GM18507 (cell line): ENCODE results near the gene SELENOO.

Source experiments
- DNase-seq: peaks from one replicate; pipeline ENCODE4 v3.0.0; 2011; ENCODE audit warnings: low read depth; ENCODE audit not compliant: insufficient read length; ENCODE audit errors: extremely low spot score
- FAIRE-seq: peaks from 2 replicates; lab custom pipeline; 2011; peaks lifted over from hg19 to GRCh38; lab: Jason Lieb, UNC

SELENOO gene

GRCh38 chr22:50210378-50211139 lies 9.7 kb downstream of the SELENOO start:
- FAIRE-seq: no peak

GRCh38 chr22:50211147-50211546 lies 10.3 kb downstream of the SELENOO start:
- no peak for FAIRE-seq
- no peak for DNase-seq

More at GRCh38 chr22:50210378-50211139, 9.7 kb downstream of the SELENOO start:
- DNase-seq: no peak

DNA sequence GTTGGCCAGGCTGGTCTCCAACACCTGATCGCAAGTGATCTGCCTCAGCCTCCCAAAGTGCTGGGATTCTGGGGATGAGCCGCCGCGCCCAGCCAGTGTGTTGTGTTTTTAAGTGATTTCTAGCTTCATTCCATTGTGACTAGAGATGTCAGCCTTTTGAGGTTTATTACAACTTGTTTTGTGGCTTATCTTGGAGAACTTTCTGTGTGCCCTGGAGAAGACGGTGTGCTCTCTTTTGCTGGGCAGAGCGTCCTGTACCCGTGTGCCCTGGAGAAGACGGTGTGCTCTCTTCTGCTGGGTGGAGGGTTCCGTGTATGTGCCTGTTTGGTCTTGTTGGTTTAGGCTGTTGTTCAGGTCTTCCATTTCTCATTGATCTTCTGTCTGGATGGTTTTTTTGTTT lies 12.5 kb downstream of the SELENOO start:
- FAIRE-seq (no peak), DNase-seq (no peak)

DNA sequence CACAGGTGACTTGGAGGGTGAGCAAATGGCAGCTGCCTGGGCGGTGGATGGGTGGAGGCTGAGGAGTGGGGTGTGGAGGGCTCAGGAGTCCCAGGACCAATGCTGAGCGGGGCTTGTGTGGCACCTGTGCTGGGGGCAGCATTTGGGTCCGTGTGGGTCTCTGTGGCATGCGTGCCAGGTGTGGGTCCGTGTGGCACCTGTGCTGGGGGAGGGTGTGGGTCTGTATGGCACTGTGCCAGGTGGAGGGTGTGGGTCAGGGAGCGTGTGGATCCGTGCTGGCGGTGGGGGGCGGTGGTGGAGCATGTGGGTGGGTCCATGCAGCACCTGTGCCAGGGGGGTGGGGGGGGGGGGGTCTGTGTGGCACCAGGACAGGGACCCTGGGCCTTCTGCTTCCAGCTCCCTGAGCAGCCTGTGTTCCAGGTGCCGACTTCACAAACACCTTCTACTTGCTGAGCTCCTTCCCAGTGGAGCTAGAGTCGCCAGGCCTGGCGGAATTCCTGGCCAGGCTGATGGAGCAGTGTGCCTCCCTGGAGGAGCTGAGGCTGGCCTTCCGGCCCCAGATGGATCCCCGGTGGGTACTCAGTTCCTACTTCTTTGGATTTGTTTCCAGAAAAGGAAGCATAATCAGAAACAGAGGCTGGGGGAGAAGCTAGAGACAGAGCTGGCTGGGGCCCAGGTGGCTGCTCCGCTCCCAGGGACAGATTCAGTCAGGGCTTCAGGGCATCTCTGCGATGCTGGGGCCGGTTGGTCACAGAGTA lies 14.7 kb downstream of the SELENOO start:
- DNase-seq (no peak), FAIRE-seq (no peak)

DNA sequence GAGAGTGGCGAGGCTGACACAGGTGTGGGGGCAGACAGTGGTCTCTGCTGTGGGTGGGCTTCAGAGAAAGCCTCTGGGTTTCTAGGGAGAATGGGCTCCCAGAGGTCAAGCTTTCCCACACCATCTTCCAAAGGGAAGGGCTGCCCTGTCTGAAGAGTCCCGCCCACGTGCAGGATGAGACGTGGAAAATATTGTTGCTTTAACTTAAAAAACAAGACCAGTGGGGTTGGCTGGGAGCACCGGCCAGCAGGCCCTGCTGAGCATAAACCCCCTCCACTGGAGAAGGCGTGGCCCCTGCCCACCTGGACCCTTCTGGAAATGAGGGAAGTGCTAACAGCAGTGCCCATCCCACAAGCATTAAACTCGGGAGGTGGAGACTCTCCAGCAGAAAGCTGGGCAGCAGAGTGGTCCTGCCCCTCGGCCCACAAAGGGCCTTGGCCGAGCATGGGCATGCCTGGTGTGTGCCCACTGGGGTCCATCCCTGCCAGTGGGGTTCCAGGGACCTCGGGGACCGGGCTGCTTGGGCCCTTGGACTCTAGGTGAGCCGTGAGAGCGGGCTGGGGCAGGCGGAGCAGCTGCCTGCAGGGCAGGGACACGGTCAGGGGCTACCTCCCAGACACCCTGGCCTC lies 15.4 kb downstream of the SELENOO start:
- FAIRE-seq (no peak), DNase-seq (no peak)

GRCh38 chr22:50216684-50217520 lies 16.1 kb downstream of the SELENOO start:
- DNase-seq: no peak
- FAIRE-seq: no peak

- FAIRE-seq (no peak), DNase-seq (no peak)
Measured at GRCh38 chr22:50217543-50218152, 16.8 kb downstream of the SELENOO start.

GRCh38 chr22:50218153-50218995 lies 17.6 kb downstream of the SELENOO start:
- no peak for FAIRE-seq
- no peak for DNase-seq

- DNase-seq: no peak
- FAIRE-seq: no peak
Measured at GRCh38 chr22:50218996-50219727, 18.4 kb downstream of the SELENOO start.

DNA sequence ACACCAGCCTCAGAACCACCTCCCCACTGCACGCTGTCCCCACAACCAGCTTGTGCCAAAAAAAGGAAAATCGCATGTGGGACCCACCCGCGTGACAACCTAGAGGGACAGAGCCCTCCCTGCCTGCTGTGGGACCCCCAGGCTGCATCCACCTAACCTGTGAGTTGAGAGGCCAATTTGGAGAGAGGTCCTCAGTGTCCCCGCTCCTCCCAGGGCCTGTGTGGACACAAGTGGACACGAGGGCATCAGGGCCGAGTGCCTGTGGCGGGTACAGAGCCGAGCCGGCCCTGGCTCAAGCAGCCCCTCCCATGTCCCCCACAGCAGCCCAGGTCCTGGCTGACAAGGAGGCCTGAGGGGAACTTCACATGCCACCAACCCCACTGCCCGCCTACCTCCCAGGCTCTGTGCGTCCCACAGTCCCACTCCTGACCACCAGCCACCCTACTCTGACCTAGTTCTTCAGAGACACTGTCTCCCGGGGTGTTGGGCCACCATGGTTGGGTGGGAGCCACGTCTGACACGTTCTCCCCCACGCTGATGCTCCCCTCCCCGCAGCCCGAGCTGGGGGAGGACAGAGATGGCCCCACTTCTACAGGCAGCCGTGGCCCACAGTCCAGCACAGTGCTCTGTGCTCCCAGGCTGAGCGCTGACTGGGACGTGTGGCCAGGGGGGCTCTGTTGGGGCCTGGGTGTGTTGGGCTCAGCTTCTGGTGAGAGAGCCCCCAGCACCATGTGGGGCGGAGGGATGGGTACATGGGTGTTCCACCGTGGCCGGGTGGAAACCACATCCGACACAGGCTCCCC lies 19.2 kb downstream of the SELENOO start:
- no peak for FAIRE-seq
- no peak for DNase-seq

DNA sequence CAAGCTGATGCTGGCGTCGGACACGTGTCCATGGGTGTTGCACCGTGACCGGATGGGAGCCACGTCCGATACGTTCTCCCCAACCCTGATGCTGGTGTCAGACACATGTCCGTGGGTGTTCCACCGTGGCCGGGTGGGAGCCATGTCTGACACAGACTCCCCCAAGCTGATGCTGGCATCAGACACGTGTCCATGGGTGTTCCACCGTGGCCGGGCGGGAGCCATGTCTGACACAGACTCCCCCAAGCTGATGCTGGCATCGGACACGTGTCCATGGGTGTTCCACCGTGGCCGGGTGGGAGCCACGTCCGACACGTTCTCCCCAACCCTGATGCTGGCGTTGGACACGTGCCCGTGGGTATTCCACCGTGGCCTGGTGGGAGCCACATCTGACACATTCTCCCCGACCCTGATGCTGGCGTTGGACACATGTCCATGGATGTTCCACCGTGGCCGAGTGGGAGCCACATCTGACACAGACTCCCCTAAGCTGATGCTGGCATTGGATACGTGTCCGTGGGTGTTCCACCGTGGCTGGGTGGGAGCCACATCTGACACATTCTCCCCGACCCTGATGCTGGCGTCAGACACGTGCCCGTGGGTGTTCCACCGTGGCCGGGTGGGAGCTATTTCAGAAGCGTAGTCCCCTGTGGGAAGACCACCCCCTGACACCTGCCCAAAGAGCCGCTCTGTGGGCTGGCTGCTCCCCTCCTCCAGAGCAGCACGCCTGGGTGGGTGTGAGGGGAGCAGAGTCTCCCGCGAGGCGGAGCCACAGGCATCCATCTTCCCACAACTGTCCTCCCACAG lies 20.0 kb downstream of the SELENOO start:
- DNase-seq: no peak
- FAIRE-seq: no peak

- no peak for FAIRE-seq
- no peak for DNase-seq
Measured at GRCh38 chr22:50221410-50222300, 20.8 kb downstream of the SELENOO start.

DNA sequence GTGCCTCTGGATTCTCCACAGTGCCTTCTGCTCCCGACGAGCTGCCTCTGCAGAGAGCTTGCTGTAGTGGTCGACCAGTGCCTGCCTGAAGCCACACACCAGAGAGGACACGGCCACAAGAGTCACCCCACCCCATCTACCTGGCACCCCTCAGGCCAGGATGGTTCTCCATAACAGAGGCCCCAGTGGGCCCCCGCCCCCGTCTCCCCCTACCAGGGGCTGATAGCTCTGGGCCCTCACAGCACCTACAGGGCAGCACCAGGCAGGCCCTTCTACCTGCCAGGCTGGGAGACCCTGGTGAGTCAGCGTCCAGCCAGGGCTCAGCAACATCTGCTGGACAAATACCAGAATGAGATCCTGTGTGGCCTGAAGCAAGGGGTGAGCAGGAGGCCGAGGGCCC lies 21.7 kb downstream of the SELENOO start:
- DNase-seq (no peak), FAIRE-seq (no peak)

- DNase-seq (no peak), FAIRE-seq (no peak)
Measured at GRCh38 chr22:50224071-50224470, 23.3 kb downstream of the SELENOO start.

- FAIRE-seq: no peak
- no peak for DNase-seq
Measured at GRCh38 chr22:50225200-50225969, 24.6 kb downstream of the SELENOO start.
